ENCODE measurements around the gene PCCA.

Gene PCCA

DNA sequence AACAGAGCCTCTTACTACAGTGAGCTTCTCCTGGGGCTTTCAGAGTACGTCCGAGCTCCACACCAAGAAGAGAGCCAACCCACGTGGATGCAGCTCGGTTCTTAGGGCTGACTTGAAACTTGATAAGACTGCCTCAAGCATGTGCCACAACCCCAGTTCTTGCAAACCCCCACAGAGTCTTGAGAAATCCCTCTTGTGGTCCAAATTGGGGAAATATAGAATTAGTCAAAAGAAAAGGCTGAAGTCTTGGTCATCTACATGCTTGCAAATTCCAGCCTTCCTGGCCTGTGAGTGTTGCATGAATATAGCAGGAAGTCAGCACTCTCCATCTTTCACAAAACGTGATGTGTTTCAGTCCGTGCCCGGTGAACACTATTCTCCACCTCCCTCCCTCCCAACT lies 404.5 kb downstream of the PCCA start:
- H3K4me2 ChIP-seq (ENCODE audit: insufficient read depth, low read length) = no peak overlapping the region
- no peaks in the 10 kb centered on the region for H3K9me3 ChIP-seq (ENCODE audit: insufficient read depth, low read length, severe bottlenecking)
- H3K27me3 ChIP-seq (ENCODE audit: insufficient read depth, low read length, poor library complexity) = no peaks in the 10 kb centered on the region
- H4K20me1 ChIP-seq (ENCODE audit: insufficient read depth, low read length) = no peaks in the 10 kb centered on the region
- H3K27ac ChIP-seq (ENCODE audit: low read length) = no peak overlapping the region
- TF ChIP-seq EZH2 (IDR thresholded peaks at IDR 0.05; ENCODE audit: borderline replicate concordance, low read depth, low read length, severe bottlenecking) = no peak
- no peak overlapping the region for H3K4me3 ChIP-seq (ENCODE audit: low read depth in 1 of 2, low read length in 2 of 2)
- H3K36me3 ChIP-seq (ENCODE audit: insufficient read depth, low read length) = no peaks in the 10 kb centered on the region
- ATAC-seq (ENCODE audit: insufficient read depth, low read depth) (no peak), DNase-seq (no peak)
- no peak overlapping the region for H2AFZ ChIP-seq (ENCODE audit: low read depth, low read length)
- no peaks in the 10 kb centered on the region for H3K4me1 ChIP-seq (ENCODE audit: insufficient read depth, low read length)
- H3K79me2 ChIP-seq (ENCODE audit: insufficient read depth, low read length) = no peaks in the 10 kb centered on the region
- H3K9ac ChIP-seq (ENCODE audit: low read depth, low read length) = no peak overlapping the region

DNA sequence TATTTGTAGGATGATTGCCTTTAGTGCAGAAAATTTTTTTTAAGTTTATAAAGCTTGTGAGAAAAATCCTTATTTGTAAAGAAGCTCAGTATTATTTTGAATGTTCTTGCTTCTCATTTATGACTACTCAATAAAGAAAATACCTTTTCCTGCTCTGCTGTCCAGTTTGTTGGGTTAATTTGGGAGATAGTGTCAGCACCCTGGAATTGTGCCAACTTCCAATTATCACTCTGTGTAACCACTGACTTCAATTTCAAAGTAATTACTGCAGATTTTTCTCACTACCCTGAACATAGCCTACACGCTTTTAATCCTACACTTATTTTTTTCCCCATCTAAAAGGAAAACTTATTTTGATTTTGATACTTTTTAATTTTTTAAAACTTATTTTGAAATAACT lies 406.6 kb downstream of the PCCA start:
- no peak for DNase-seq
- H3K9me3 ChIP-seq (ENCODE audit: insufficient read depth, low read length, severe bottlenecking) = no peaks in the 10 kb centered on the region
- H3K9ac ChIP-seq (ENCODE audit: low read depth, low read length) = no peak overlapping the region
- H2AFZ ChIP-seq (ENCODE audit: low read depth, low read length) = no peak overlapping the region
- no peaks in the 10 kb centered on the region for H3K36me3 ChIP-seq (ENCODE audit: insufficient read depth, low read length)
- no peaks in the 10 kb centered on the region for H3K79me2 ChIP-seq (ENCODE audit: insufficient read depth, low read length)
- H3K4me1 ChIP-seq (ENCODE audit: insufficient read depth, low read length) = no peaks in the 10 kb centered on the region
- no peak for ATAC-seq (ENCODE audit: insufficient read depth, low read depth)
- H4K20me1 ChIP-seq (ENCODE audit: insufficient read depth, low read length) = no peaks in the 10 kb centered on the region
- H3K4me2 ChIP-seq (ENCODE audit: insufficient read depth, low read length) = no peak overlapping the region
- TF ChIP-seq CTCF (IDR thresholded peaks at IDR 0.05; ENCODE audit: borderline replicate concordance, extremely low read depth, low read length, poor library complexity, severe bottlenecking) (no peak), EZH2 (IDR thresholded peaks at IDR 0.05; ENCODE audit: borderline replicate concordance, low read depth, low read length, severe bottlenecking) (no peak)
- no peak overlapping the region for H3K27ac ChIP-seq (ENCODE audit: low read length)
- no peak overlapping the region for H3K4me3 ChIP-seq (ENCODE audit: low read depth in 1 of 2, low read length in 2 of 2)
- no peaks in the 10 kb centered on the region for H3K27me3 ChIP-seq (ENCODE audit: insufficient read depth, low read length, poor library complexity)

GRCh38 chr13:100497389-100497788 lies 408.5 kb downstream of the PCCA start:
- Histone ChIP-seq H3K79me2 (ENCODE audit: insufficient read depth, low read length) (no peaks in the 10 kb centered on the region), H3K27ac (ENCODE audit: low read length) (no peak overlapping the region), H3K4me2 (ENCODE audit: insufficient read depth, low read length) (no peak overlapping the region), H3K27me3 (ENCODE audit: insufficient read depth, low read length, poor library complexity) (no peaks in the 10 kb centered on the region), H3K36me3 (ENCODE audit: insufficient read depth, low read length) (no peaks in the 10 kb centered on the region), H3K4me1 (ENCODE audit: insufficient read depth, low read length) (no peaks in the 10 kb centered on the region), H3K9ac (ENCODE audit: low read depth, low read length) (no peak overlapping the region), H2AFZ (ENCODE audit: low read depth, low read length) (no peak overlapping the region), H3K9me3 (ENCODE audit: insufficient read depth, low read length, severe bottlenecking) (no peaks in the 10 kb centered on the region), H4K20me1 (ENCODE audit: insufficient read depth, low read length) (no peaks in the 10 kb centered on the region), H3K4me3 (ENCODE audit: low read depth in 1 of 2, low read length in 2 of 2) (no peak overlapping the region)
- no peak for TF ChIP-seq CTCF (IDR thresholded peaks at IDR 0.05; ENCODE audit: borderline replicate concordance, extremely low read depth, low read length, poor library complexity, severe bottlenecking)
- no peak for TF ChIP-seq EZH2 (IDR thresholded peaks at IDR 0.05; ENCODE audit: borderline replicate concordance, low read depth, low read length, severe bottlenecking)
- ATAC-seq (ENCODE audit: insufficient read depth, low read depth) (no peak), DNase-seq (no peak)

DNA sequence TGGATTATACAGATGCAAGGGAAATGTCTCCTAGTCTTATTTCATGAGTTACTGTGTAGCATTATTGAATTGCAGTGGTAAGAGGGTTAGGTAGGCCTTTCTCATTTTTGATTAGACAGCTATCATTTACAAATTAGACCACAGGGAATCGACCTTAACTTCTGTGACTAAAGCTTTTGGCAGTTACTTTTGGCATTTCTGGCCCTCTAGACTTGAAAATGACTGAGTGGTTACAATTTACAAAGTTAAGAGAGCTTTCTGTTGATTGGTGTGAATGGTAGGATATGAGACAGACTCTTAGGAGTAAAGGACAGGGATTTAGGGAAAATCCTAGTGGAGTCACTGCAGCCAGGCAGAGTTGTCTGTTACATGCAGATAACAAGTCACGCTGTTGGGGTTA lies 413.6 kb downstream of the PCCA start:
- Histone ChIP-seq H3K9ac (ENCODE audit: low read depth, low read length) (no peak overlapping the region), H3K4me1 (ENCODE audit: insufficient read depth, low read length) (no peaks in the 10 kb centered on the region), H3K79me2 (ENCODE audit: insufficient read depth, low read length) (no peaks in the 10 kb centered on the region), H3K4me3 (ENCODE audit: low read depth in 1 of 2, low read length in 2 of 2) (no peak overlapping the region), H3K9me3 (ENCODE audit: insufficient read depth, low read length, severe bottlenecking) (no peaks in the 10 kb centered on the region), H3K4me2 (ENCODE audit: insufficient read depth, low read length) (no peak overlapping the region), H4K20me1 (ENCODE audit: insufficient read depth, low read length) (no peaks in the 10 kb centered on the region; the same call in 1 of the 2 replicates), H2AFZ (ENCODE audit: low read depth, low read length) (no peak overlapping the region), H3K27ac (ENCODE audit: low read length) (no peak overlapping the region), H3K27me3 (ENCODE audit: insufficient read depth, low read length, poor library complexity) (no peaks in the 10 kb centered on the region), H3K36me3 (ENCODE audit: insufficient read depth, low read length) (no peaks in the 10 kb centered on the region)
- DNase-seq (no peak), ATAC-seq (ENCODE audit: insufficient read depth, low read depth) (no peak)
- no peak for TF ChIP-seq CTCF (IDR thresholded peaks at IDR 0.05; ENCODE audit: borderline replicate concordance, extremely low read depth, low read length, poor library complexity, severe bottlenecking)
- TF ChIP-seq EZH2 (IDR thresholded peaks at IDR 0.05; ENCODE audit: borderline replicate concordance, low read depth, low read length, severe bottlenecking) = no peak

All from DND-41 (cell line).